Placental pericyte (primary cell): ENCODE measurements around the gene MYO1C. TPM values are rescaled to one million over a fixed set of nuclear protein-coding genes. Genes with fewer than 3 reads are reported as not detected.

ENCODE experiments used
- total RNA-seq: library from RNA; depleted of rRNA; stranded (reverse); fragments of >200 nt; gene quantifications from 2 replicates; pipeline ENCODE4 v1.2.3, GENCODE V29; 2012

The MYO1C gene, protein sequence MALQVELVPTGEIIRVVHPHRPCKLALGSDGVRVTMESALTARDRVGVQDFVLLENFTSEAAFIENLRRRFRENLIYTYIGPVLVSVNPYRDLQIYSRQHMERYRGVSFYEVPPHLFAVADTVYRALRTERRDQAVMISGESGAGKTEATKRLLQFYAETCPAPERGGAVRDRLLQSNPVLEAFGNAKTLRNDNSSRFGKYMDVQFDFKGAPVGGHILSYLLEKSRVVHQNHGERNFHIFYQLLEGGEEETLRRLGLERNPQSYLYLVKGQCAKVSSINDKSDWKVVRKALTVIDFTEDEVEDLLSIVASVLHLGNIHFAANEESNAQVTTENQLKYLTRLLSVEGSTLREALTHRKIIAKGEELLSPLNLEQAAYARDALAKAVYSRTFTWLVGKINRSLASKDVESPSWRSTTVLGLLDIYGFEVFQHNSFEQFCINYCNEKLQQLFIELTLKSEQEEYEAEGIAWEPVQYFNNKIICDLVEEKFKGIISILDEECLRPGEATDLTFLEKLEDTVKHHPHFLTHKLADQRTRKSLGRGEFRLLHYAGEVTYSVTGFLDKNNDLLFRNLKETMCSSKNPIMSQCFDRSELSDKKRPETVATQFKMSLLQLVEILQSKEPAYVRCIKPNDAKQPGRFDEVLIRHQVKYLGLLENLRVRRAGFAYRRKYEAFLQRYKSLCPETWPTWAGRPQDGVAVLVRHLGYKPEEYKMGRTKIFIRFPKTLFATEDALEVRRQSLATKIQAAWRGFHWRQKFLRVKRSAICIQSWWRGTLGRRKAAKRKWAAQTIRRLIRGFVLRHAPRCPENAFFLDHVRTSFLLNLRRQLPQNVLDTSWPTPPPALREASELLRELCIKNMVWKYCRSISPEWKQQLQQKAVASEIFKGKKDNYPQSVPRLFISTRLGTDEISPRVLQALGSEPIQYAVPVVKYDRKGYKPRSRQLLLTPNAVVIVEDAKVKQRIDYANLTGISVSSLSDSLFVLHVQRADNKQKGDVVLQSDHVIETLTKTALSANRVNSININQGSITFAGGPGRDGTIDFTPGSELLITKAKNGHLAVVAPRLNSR
- 188 and 259 TPM in 2 replicates for total RNA-seq

DNA sequence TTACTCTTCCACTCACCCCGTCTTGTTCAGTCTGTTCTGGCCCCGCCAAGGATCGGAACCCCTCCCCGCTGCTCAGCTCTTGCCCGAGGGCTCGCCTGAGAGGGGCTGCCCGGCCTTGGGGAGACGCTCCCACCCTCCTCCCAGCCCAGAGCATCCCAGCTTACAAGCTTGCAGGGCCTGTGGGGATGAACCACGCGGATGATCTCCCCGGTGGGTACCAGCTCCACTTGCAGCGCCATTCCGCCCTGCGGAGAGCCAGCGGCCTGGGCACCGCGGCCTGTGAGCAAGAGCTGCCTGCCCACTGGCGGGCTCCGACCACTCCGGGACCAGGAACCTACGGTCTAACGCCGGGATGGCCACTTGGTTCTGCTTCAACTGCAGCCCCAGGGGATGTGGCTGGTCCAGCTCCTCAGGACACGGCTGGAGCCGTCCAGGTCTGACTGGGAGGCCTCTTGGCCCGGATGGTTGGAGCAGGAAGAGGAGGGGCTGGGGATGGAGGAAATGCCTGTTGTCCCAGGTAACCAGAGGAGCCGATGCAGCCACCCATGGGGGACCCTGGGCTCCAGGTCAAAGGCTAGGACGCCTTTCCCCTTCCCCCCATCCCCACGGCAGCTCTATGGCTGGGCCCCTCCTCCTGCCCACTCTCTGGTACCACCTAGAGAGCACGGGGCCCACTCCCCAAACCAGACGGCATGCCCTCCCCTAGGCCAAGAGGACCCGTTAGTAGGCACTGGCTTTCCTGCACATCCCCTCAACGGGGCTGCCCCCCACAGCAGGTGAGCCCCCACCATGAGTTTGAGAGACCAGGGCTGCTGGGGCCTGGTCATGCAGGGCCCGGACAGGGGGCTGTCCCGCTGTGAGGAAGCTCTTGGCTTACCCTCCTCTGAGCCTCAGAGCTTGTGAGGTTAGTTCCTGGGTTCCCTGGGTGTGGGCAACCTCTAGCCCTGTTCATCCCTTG lies at the start of gene MYO1C:
TSS of gene MYO1C (minus strand) at position 438 of the 958 bp plus-strand sequence. CDS start at position 239, 199 bp downstream.

DNA sequence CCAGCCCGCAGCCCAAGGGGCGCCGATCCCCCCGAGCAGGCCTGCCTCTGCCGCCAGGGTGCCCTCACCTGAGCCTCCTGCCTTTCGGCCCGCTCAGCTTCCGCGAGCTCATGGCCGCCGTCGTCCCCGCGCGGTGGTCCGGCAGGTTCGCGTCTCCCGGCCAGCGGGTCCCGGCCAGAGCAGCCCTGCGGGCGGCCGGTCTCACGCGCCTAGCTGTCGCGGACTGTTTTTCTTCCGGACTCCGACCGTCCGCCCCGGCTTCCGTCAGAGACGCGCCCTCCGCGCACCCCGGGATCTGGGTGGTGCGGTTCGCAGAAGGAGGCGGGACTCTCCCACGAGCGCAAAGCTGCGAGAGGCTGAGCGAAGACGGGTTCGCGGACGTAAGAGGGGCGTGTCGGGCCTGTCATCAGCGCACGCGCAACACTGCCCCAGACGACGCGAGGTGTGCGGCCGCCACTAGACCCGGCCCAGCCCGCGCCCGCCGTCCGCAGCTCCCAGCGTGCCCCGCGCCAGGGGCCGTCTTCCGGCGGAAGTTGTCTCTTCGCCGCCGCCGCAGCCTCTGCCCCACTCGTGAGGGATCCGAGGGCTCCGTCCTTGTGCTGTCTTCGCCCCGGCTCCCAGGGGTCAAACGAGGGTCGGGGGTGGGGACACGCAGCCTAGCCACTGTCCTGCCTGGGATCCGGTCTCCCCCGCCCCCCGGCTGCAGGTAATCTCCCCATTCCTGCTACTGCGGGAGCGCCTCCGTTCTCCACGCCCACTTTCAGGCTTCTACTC lies 24.1 kb upstream of the MYO1C start, which contains the start of gene INPP5K:
TSS of gene INPP5K (minus strand) at position 225 of the 774 bp plus-strand sequence. CDS start at position 112, 113 bp downstream.

GRCh38 chr17:1455797-1456599 lies 36.5 kb downstream of the MYO1C start, which contains the start of gene CRK:
Gene CRK (minus strand): TSS chr17:1456232. CDS start chr17:1456117, 115 bp downstream.

Other genes with a start within 250 kb of the MYO1C start
- gene BHLHA9, start 222.2 kb downstream of the MYO1C start, total RNA-seq, result not detected in 2 replicates
- not detected in 2 replicates for gene TRARG1, start 213.0 kb downstream of the MYO1C start, total RNA-seq
- 613 and 797 TPM in 2 replicates for gene YWHAE, start 92.5 kb downstream of the MYO1C start, total RNA-seq
- gene CRK, start 36.5 kb downstream of the MYO1C start, total RNA-seq, result 81.0 and 120 TPM in 2 replicates
- gene INPP5K, start 23.9 kb upstream of the MYO1C start, total RNA-seq, result 25.6 and 46.2 TPM in 2 replicates
- 32.9 and 41.1 TPM in 2 replicates for gene PITPNA, start 70.1 kb upstream of the MYO1C start, total RNA-seq
- gene SLC43A2, start 136.1 kb upstream of the MYO1C start, total RNA-seq, result 5.6 and 19.7 TPM in 2 replicates
- gene SCARF1, start 153.0 kb upstream of the MYO1C start, total RNA-seq, result 0.14 and 0.44 TPM in 2 replicates
- 6.4 and 7.0 TPM in 2 replicates for gene RILP, start 157.2 kb upstream of the MYO1C start, total RNA-seq
- gene PRPF8, start 192.2 kb upstream of the MYO1C start, total RNA-seq, result 131 and 172 TPM in 2 replicates
- 1.0 and 5.3 TPM in 2 replicates for gene TLCD2, start 217.7 kb upstream of the MYO1C start, total RNA-seq
- gene WDR81, start 232.0 kb upstream of the MYO1C start, total RNA-seq, result 40.7 and 58.0 TPM in 2 replicates